NOMO-1 treated with DMSO at 0.1 percent for 48 hours (cell line): ENCODE results near the gene VWA1.
"Not testable (repeated sequence)": the region's sequence is repeated elsewhere in the genome, so short reads cannot be mapped to it uniquely, and the experiment has no call there.

Experiments used
- DNase-seq: peaks from one replicate; lab custom pipeline; 2025; ENCODE audit not compliant: unreplicated experiment; lab: John Stamatoyannopoulos, UW

Gene VWA1

GRCh38 chr1:1434824-1435105 lies 725 bp upstream of the VWA1 start:
- no peak for DNase-seq

- no peak for DNase-seq
These were observed 580 bp downstream of the VWA1 start for GRCh38 chr1:1435911-1436629.

- no peak for DNase-seq
These were observed 1.1 kb downstream of the VWA1 start for GRCh38 chr1:1436630-1437032.

GRCh38 chr1:1437033-1437903 lies 1.8 kb downstream of the VWA1 start:
- DNase-seq: no peak

- peak; percentile 31 for DNase-seq
These were observed 2.5 kb downstream of the VWA1 start for GRCh38 chr1:1437904-1438376.

GRCh38 chr1:1438531-1439381 lies 3.3 kb downstream of the VWA1 start:
- DNase-seq: no peak

- DNase-seq: no peak
These were observed 4.2 kb downstream of the VWA1 start for GRCh38 chr1:1439546-1440261.

- no peak for DNase-seq
These were observed 4.9 kb downstream of the VWA1 start for GRCh38 chr1:1440262-1441001.

- DNase-seq: peak; percentile 20
These were observed 5.8 kb downstream of the VWA1 start for GRCh38 chr1:1441002-1441888.

- no peak for DNase-seq
These were observed 6.7 kb downstream of the VWA1 start for GRCh38 chr1:1442069-1442770.

GRCh38 chr1:1446631-1447030 lies 11.1 kb downstream of the VWA1 start:
- DNase-seq: not testable (repeated sequence)

- no peak for DNase-seq
These were observed 13.7 kb downstream of the VWA1 start, which contains the start of gene ATAD3C for GRCh38 chr1:1449099-1449739. ATAD3C (plus strand) TSS chr1:1449689; CDS start chr1:1450684, 995 bp downstream.

- not testable (repeated sequence) for DNase-seq
These were observed 15.1 kb downstream of the VWA1 start for GRCh38 chr1:1450616-1451015.

- no peak for DNase-seq
These were observed 16.3 kb downstream of the VWA1 start for GRCh38 chr1:1451696-1452364.

GRCh38 chr1:1452365-1452739 lies 16.9 kb downstream of the VWA1 start:
- not testable (repeated sequence) for DNase-seq

- no peak for DNase-seq
These were observed 17.4 kb downstream of the VWA1 start for GRCh38 chr1:1452882-1453281.

- not testable (repeated sequence) for DNase-seq
These were observed 19.0 kb downstream of the VWA1 start for GRCh38 chr1:1454286-1455056.
